T-helper 22 cell (primary cell): ENCODE data around the gene SPATA12.
A peak's percentile ranks its signal among the peaks of the same experiment; 100 is the strongest.
"Not testable (repeated sequence)": the region's sequence is repeated elsewhere in the genome, so short reads cannot be mapped to it uniquely, and the experiment has no call there.

Experiments
- DNase-seq: peaks from one replicate; pipeline ENCODE4 v3.0.0-alpha.2; 2020; ENCODE audit warnings: low read depth

SPATA12 gene

GRCh38 chr3:57083266-57083995, 23.0 kb downstream of the SPATA12 start:
- not testable (repeated sequence) for DNase-seq

- no peak for DNase-seq
Measured at GRCh38 chr3:57085211-57085610, 24.7 kb downstream of the SPATA12 start.

GRCh38 chr3:57086201-57086600, 25.7 kb downstream of the SPATA12 start:
- no peak for DNase-seq

GRCh38 chr3:57087361-57088092, 27.1 kb downstream of the SPATA12 start:
- no peak for DNase-seq

- no peak for DNase-seq
Measured at GRCh38 chr3:57088503-57088902, 28.0 kb downstream of the SPATA12 start.

GRCh38 chr3:57089043-57089442, 28.6 kb downstream of the SPATA12 start:
- DNase-seq: no peak

GRCh38 chr3:57091521-57092273, 31.2 kb downstream of the SPATA12 start:
- no peak for DNase-seq

GRCh38 chr3:57093489-57093888, 33.0 kb downstream of the SPATA12 start:
- DNase-seq: no peak

- DNase-seq: no peak
Measured at GRCh38 chr3:57093971-57094535, 33.6 kb downstream of the SPATA12 start.

GRCh38 chr3:57094575-57094974, 34.1 kb downstream of the SPATA12 start:
- DNase-seq: no peak

GRCh38 chr3:57095363-57095762, 34.9 kb downstream of the SPATA12 start:
- no peak for DNase-seq

GRCh38 chr3:57097536-57097935, 37.1 kb downstream of the SPATA12 start:
- DNase-seq: no peak

GRCh38 chr3:57098418-57099310, 38.2 kb downstream of the SPATA12 start:
- no peak for DNase-seq

- peak; percentile 11 for DNase-seq
Measured at GRCh38 chr3:57100046-57100695, 39.7 kb downstream of the SPATA12 start.

- DNase-seq: no peak
Measured at GRCh38 chr3:57105585-57105984, 45.1 kb downstream of the SPATA12 start.

- no peak for DNase-seq
Measured at GRCh38 chr3:57108684-57109083, 48.2 kb downstream of the SPATA12 start.

- no peak for DNase-seq
Measured at GRCh38 chr3:57109437-57110199, 49.2 kb downstream of the SPATA12 start.

- DNase-seq: no peak
Measured at GRCh38 chr3:57110214-57110613, 49.8 kb downstream of the SPATA12 start.

- DNase-seq: no peak
Measured at GRCh38 chr3:57110798-57111197, 50.3 kb downstream of the SPATA12 start.

GRCh38 chr3:57112206-57112605, 51.7 kb downstream of the SPATA12 start:
- DNase-seq: no peak
